ENCODE results near the gene SYDE2. TPM values are rescaled to one million over a fixed set of nuclear protein-coding genes. Genes with fewer than 3 reads are reported as not detected.

The SYDE2 gene
- total and polyA plus RNA-seq, 9 of the 15 experiments (the other 6 are each of a cell fraction or from before 2014, with no cell fraction given) = 0.39 to 8.7 (median 4.5) TPM

- CTCF ChIA-PET (ENCODE audit: low intra/inter-chr PET ratio) = no interaction called here
- Histone ChIP-seq H3K9me3 (replicated peaks; ENCODE audit: control insufficient read depth, insufficient read depth, low read depth, low read length) (no peaks in the 10 kb centered on the region), H3K79me2 (ENCODE audit: control insufficient read depth, insufficient read depth, low read length) (no peaks in the 10 kb centered on the region; the same call in 2 of the 3 replicates), H3K9ac (ENCODE audit: insufficient read depth in 1 of 2, low read depth in 2 of 2, low read length in 2 of 2) (no peak overlapping the region), H3K4me2 (ENCODE audit: insufficient read depth, low read length) (no peak overlapping the region), H3K27ac (ENCODE audit: extremely low read depth, low read depth, low read length) (no peak overlapping the region), H4K20me1 (replicated peaks; ENCODE audit: control insufficient read depth, insufficient read depth, low read length) (no peaks in the 10 kb centered on the region), H3K4me1 (replicated peaks in 1 of 2; ENCODE audit: control insufficient read depth in 2 of 2, insufficient read depth in 2 of 2, low read length in 2 of 2) (peaks cover 0 to 18% of the 10 kb centered on the region in 2 experiments; a peak in 2 of 5 replicates), H3K4me3 (no peak overlapping the region), H3K9me1 (ENCODE audit: control insufficient read depth, insufficient read depth, low read length) (no peaks in the 10 kb centered on the region), H2AFZ (ENCODE audit: low read depth, low read length) (no peak overlapping the region), H3K27me3 (ENCODE audit: control insufficient read depth in 2 of 2, insufficient read depth in 2 of 2, low read length in 2 of 2) (no peaks in the 10 kb centered on the region), H3K36me3 (ENCODE audit: control insufficient read depth, insufficient read depth, low read length) (0 out of 3 replicates have a peak, but pooled peaks cover 5% of the 10 kb centered on the region)
- in situ Hi-C loops (cut with MboI) = no loop called here
- POLR2A ChIA-PET = no interaction called here
- FAIRE-seq (no peak), DNase-seq (ENCODE audit: extremely low read depth in 1 of 4, low spot score in 3 of 4) (no peak), ATAC-seq (no peak)
- intact Hi-C loops (cut with micrococcal nuclease) = no loop called here
- TF ChIP-seq ILK (tag; IDR thresholded peaks at IDR 0.05; ENCODE audit: borderline replicate concordance, low read depth) (no peak), EP400 (IDR thresholded peaks at IDR 0.05) (no peak), FOXK1 (CRISPR knock-in tag; IDR thresholded peaks at IDR 0.05; ENCODE audit: borderline replicate concordance) (no peak), BRCA1 (IDR thresholded peaks at IDR 0.05) (no peak), BRCA1 (CRISPR knock-in tag; IDR thresholded peaks at IDR 0.05) (no peak), HDAC1 (IDR thresholded peaks at IDR 0.05) (no peak), HNRNPLL (IDR thresholded peaks at IDR 0.05; ENCODE audit: low read depth, low read length, poor library complexity, severe bottlenecking) (no peak), SAP30 (IDR thresholded peaks at IDR 0.05; ENCODE audit: borderline replicate concordance, insufficient read depth, low read depth, low read length, poor library complexity, severe bottlenecking) (no peak), ZFP1 (CRISPR knock-in tag; IDR thresholded peaks at IDR 0.05) (no peak), MAFG (tag; conservative IDR thresholded peaks at IDR 0.05) (no peak)
- BruUV-seq (replicated peaks) = no TSS peak
- WGBS (ENCODE audit: insufficient coverage, low coverage, missing lambda C conversion rate) = 88% methylated on average over 1 of the region's 1 CpG
Measured at GRCh38 chr1:85174503-85174902, 26.3 kb downstream of the SYDE2 start.
